Mesothelial cell of epicardium (in vitro differentiated cells): ENCODE measurements around the gene PRXL2A. TPM values are rescaled to one million over a fixed set of nuclear protein-coding genes. Genes with fewer than 3 reads are reported as not detected.

Source experiments
- DNase-seq, 2 experiments: peaks; one replicate each; pipeline ENCODE4 v3.0.0; 2021; ENCODE audit warnings: low spot score in 2 of 2; ENCODE audit not compliant: unreplicated experiment in 2 of 2
- H3K27ac Mint-ChIP-seq: 2 replicates; pipeline ENCODE4 v1.8.0; 2021; ENCODE audit warnings: mixed read lengths
- H3K27me3 Mint-ChIP-seq: 2 replicates; pipeline ENCODE4 v1.8.0; 2021; ENCODE audit warnings: low read depth, mixed read lengths
- H3K36me3 Mint-ChIP-seq: 2 replicates; pipeline ENCODE4 v1.8.0; 2021; ENCODE audit warnings: mixed read lengths
- H3K4me1 Mint-ChIP-seq: 2 replicates; pipeline ENCODE4 v1.8.0; 2021; ENCODE audit warnings: mixed read lengths
- H3K4me3 Mint-ChIP-seq: 2 replicates; pipeline ENCODE4 v1.8.0; 2021; ENCODE audit warnings: mild to moderate bottlenecking, moderate library complexity, mixed read lengths
- H3K9me3 Mint-ChIP-seq: 2 replicates; pipeline ENCODE4 v1.8.0; 2021; ENCODE audit warnings: mixed read lengths
- CTCF ChIP-seq: fragments of 200-600 bp; sonication (generic); IDR thresholded peaks from one replicate; pipeline ENCODE4 v1.5.0; 2021; ENCODE audit warnings: antibody characterized with exemption; ENCODE audit not compliant: unreplicated experiment
- total RNA-seq: library from RNA; stranded (reverse); gene quantifications from 3 replicates; pipeline ENCODE4 v1.2.1, GENCODE V29; 2021

PRXL2A gene
- total RNA-seq, 1 donor from 2014 or later, result 93.9 TPM

DNA sequence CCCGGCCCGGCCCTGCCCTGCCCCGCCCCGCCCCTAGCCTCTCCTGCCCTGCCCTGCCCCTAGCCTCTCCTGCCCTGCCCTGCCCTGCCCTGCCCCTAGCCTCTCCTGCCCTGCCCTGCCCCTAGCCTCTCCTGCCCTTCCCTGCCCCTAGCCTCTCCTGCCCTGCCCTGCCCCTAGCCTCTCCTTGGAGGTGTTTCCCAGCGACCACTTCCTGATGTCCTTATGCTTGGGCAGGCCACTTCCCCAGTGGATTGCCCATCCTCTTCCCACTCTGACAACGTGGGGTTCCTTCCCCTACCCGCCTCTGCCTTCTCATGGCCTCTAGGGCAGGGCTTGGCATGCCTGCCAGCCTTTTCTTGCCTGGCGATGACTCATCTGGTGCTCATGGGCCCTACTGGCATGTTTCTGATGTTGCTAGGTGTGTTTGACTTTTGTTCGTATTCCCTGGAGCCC lies 21.2 kb downstream of the PRXL2A start:
- no peak for TF ChIP-seq CTCF
- DNase-seq, result no peak
- H3K36me3 Mint-ChIP-seq, result peaks cover 56% of the 10 kb centered on the region

GRCh38 chr10:80433134-80433533 lies 24.8 kb downstream of the PRXL2A start:
- no peak for DNase-seq
- H3K27ac Mint-ChIP-seq, result no peak overlapping the region

More for the DNA sequence above, 21.2 kb downstream of the PRXL2A start:
- Mint-ChIP-seq H3K27me3 (no peaks in the 10 kb centered on the region), H3K27ac (no peak overlapping the region), H3K4me1 (peaks cover 5% of the 10 kb centered on the region), H3K4me3 (no peak overlapping the region), H3K9me3 (no peaks in the 10 kb centered on the region)

DNA sequence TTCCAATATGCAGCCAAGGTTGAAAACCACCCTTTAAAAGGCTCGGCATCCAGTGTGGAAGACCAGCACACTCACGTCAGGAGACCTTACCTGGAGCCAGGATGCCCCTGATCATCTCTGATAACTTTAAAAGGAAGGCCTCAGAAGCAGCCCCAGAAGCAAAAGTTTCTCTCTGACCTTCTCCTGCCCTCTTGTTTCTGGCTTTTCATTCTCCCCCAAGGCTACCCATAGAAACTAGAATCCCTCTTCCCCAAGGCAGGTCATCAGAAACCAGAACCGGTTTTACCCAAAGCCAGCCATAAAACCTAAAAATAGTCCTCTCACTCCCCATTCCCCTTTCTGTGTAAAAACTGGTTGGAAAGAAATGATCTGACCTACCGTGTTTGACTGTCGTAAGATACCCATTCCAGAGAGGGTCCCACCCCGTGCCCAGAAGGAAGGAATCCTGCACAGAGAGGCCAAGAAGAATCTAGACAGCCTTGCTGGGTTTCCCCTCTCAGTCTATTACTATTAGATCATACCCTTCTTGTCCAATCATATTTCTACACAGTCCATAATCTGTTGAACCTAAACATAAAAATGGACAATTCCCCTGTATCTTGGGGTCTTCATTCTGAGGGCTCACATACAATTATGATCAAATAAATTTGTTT lies 28.2 kb downstream of the PRXL2A start:
- TF ChIP-seq CTCF, result no peak
- peaks cover 19% of the 10 kb centered on the region for H3K36me3 Mint-ChIP-seq
- H3K4me3 Mint-ChIP-seq, result no peak overlapping the region
- H3K4me1 Mint-ChIP-seq, result peaks cover 24% of the 10 kb centered on the region
- H3K27ac Mint-ChIP-seq, result peak overlapping the region; percentile 68
- H3K9me3 Mint-ChIP-seq, result no peaks in the 10 kb centered on the region
- no peak for DNase-seq
- H3K27me3 Mint-ChIP-seq, result no peaks in the 10 kb centered on the region

More at GRCh38 chr10:80433134-80433533, 24.8 kb downstream of the PRXL2A start:
- H3K4me1 Mint-ChIP-seq, result peaks cover 21% of the 10 kb centered on the region
- H3K4me3 Mint-ChIP-seq, result no peak overlapping the region
- no peaks in the 10 kb centered on the region for H3K27me3 Mint-ChIP-seq
- H3K36me3 Mint-ChIP-seq, result peaks cover 37% of the 10 kb centered on the region
- H3K9me3 Mint-ChIP-seq, result no peaks in the 10 kb centered on the region
- no peak for TF ChIP-seq CTCF

DNA sequence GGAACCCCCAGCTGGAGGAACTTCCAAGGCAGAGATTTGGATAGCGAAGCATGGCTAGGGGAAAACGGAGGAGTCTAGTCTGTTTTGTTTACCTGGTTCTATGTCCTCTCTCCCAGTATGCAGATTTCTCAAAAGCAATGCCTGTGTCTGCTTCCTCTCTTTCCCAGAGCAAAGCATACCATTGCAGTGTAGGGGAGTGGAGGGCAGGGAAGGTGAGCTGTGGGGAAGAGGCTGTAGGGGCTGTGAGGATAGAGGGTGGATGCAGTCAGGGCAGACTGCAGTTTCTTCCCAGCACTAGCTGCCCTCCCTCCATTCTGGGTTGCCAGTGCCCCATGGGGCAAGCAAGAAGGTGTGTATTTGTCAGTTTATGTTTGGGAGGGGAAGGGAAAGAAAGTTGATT lies 28.9 kb downstream of the PRXL2A start:
- H3K4me3 Mint-ChIP-seq, result no peak overlapping the region
- H3K4me1 Mint-ChIP-seq, result peaks cover 26% of the 10 kb centered on the region
- TF ChIP-seq CTCF, result no peak
- no peak for DNase-seq
- H3K36me3 Mint-ChIP-seq, result peaks cover 13% of the 10 kb centered on the region
- peak overlapping the region; percentile 51 for H3K27ac Mint-ChIP-seq
- H3K27me3 Mint-ChIP-seq, result no peaks in the 10 kb centered on the region
- H3K9me3 Mint-ChIP-seq, result no peaks in the 10 kb centered on the region

- H3K27ac Mint-ChIP-seq, result no peak overlapping the region
- H3K4me1 Mint-ChIP-seq, result peaks cover 41% of the 10 kb centered on the region
- no peaks in the 10 kb centered on the region for H3K9me3 Mint-ChIP-seq
- peaks cover 7% of the 10 kb centered on the region for H3K27me3 Mint-ChIP-seq
- H3K4me3 Mint-ChIP-seq, result no peak overlapping the region
- H3K36me3 Mint-ChIP-seq, result no peaks in the 10 kb centered on the region
- DNase-seq, result no peak
- no peak for TF ChIP-seq CTCF
Observed at GRCh38 chr10:80441831-80442230, 33.5 kb downstream of the PRXL2A start.
